Measurements from ENCODE around the gene ACTN2.

- TF ChIP-seq EZH2 (IDR thresholded peaks at IDR 0.05) (no peak), POLR2AphosphoS5 (IDR thresholded peaks at IDR 0.05; ENCODE audit: borderline replicate concordance, low read depth, low read length) (no peak)
Observed at GRCh38 chr1:236786453-236786852, 100.2 kb downstream of the ACTN2 start.
